Measurements from ENCODE around the gene OSTF1. TPM values are rescaled to one million over a fixed set of nuclear protein-coding genes. Genes with fewer than 3 reads are reported as not detected.
A peak's percentile ranks its signal among the peaks of the same experiment; 100 is the strongest.

The OSTF1 gene
- total RNA-seq, 1 experiment from 2014 or later, result 17.8 TPM

DNA sequence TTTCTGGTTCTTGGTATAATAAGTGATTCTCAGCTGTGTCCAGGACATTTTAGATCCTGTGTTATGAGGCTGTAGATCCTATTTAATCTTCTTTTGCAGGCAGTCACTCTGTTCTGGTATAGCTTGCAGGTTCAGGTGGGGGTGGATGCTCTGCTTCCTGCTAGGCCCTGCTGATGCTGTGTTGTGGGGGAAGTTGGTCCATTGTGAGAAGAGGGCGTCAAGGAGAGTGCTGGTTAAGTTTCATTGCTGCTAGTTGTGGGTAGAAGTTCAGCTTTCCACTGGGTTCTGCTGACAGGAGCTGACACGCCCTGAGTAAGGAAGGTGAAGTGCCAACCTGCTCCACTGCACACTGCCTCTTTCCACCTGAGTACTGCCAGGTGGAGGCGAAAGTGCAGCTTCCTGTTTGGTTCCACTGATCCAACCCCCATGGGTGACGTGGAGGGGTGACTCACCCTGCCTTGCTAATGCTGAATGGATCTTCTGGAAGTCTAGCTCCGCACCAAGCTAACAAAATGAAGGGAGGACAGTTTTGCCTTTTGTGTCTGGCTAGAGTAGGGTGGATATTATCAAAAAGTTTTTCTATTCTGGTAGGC is 16.7 kb upstream of the OSTF1 start:
- no peak for DNase-seq (ENCODE audit: low spot score)

GRCh38 chr9:75072895-75073294 is 15.4 kb upstream of the OSTF1 start:
- Mint-ChIP-seq H3K4me1 (peaks cover 19% of the 10 kb centered on the region), H3K9me3 (no peaks in the 10 kb centered on the region), H3K4me3 (no peak overlapping the region), H3K27ac (no peak overlapping the region), H3K36me3 (no peaks in the 10 kb centered on the region), H3K27me3 (ENCODE audit: low read depth) (no peaks in the 10 kb centered on the region)
- DNase-seq (ENCODE audit: low spot score), result no peak
- POLR2A ChIA-PET, result no interaction called here
- TF ChIP-seq ESRRA (CRISPR knock-in tag; IDR thresholded peaks at IDR 0.05; ENCODE audit: borderline replicate concordance) (no peak), ZNF425 (CRISPR knock-in tag; conservative IDR thresholded peaks at IDR 0.05) (no peak), CREM (CRISPR knock-in tag; IDR thresholded peaks at IDR 0.05) (no peak), GRHL2 (CRISPR knock-in tag; IDR thresholded peaks at IDR 0.05; ENCODE audit: insufficient replicate concordance, severe bottlenecking) (no peak), RELA (CRISPR knock-in tag; IDR thresholded peaks at IDR 0.05; ENCODE audit: borderline replicate concordance) (no peak), ELF4 (CRISPR knock-in tag; IDR thresholded peaks at IDR 0.05; ENCODE audit: low read depth) (no peak), E2F1 (CRISPR knock-in tag; IDR thresholded peaks at IDR 0.05) (no peak), EMX1 (CRISPR knock-in tag; IDR thresholded peaks at IDR 0.05) (no peak), AFF4 (CRISPR knock-in tag; IDR thresholded peaks at IDR 0.05; ENCODE audit: borderline replicate concordance) (no peak), ZNF671 (CRISPR knock-in tag; IDR thresholded peaks at IDR 0.05) (no peak), NFE2L1 (CRISPR knock-in tag; IDR thresholded peaks at IDR 0.05) (no peak)
- TF ChIP-seq, protein P1, sequence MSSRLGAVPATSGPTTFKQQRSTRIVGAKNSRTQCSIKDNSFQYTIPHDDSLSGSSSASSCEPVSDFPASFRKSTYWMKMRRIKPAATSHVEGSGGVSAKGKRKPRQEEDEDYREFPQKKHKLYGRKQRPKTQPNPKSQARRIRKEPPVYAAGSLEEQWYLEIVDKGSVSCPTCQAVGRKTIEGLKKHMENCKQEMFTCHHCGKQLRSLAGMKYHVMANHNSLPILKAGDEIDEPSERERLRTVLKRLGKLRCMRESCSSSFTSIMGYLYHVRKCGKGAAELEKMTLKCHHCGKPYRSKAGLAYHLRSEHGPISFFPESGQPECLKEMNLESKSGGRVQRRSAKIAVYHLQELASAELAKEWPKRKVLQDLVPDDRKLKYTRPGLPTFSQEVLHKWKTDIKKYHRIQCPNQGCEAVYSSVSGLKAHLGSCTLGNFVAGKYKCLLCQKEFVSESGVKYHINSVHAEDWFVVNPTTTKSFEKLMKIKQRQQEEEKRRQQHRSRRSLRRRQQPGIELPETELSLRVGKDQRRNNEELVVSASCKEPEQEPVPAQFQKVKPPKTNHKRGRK (CRISPR knock-in tag; IDR thresholded peaks at IDR 0.05; ENCODE audit: borderline replicate concordance), result no peak
- TF ChIP-seq, protein P2, sequence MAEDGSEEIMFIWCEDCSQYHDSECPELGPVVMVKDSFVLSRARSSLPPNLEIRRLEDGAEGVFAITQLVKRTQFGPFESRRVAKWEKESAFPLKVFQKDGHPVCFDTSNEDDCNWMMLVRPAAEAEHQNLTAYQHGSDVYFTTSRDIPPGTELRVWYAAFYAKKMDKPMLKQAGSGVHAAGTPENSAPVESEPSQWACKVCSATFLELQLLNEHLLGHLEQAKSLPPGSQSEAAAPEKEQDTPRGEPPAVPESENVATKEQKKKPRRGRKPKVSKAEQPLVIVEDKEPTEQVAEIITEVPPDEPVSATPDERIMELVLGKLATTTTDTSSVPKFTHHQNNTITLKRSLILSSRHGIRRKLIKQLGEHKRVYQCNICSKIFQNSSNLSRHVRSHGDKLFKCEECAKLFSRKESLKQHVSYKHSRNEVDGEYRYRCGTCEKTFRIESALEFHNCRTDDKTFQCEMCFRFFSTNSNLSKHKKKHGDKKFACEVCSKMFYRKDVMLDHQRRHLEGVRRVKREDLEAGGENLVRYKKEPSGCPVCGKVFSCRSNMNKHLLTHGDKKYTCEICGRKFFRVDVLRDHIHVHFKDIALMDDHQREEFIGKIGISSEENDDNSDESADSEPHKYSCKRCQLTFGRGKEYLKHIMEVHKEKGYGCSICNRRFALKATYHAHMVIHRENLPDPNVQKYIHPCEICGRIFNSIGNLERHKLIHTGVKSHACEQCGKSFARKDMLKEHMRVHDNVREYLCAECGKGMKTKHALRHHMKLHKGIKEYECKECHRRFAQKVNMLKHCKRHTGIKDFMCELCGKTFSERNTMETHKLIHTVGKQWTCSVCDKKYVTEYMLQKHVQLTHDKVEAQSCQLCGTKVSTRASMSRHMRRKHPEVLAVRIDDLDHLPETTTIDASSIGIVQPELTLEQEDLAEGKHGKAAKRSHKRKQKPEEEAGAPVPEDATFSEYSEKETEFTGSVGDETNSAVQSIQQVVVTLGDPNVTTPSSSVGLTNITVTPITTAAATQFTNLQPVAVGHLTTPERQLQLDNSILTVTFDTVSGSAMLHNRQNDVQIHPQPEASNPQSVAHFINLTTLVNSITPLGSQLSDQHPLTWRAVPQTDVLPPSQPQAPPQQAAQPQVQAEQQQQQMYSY (CRISPR knock-in tag; IDR thresholded peaks at IDR 0.05), result no peak
- TF ChIP-seq, protein P3, sequence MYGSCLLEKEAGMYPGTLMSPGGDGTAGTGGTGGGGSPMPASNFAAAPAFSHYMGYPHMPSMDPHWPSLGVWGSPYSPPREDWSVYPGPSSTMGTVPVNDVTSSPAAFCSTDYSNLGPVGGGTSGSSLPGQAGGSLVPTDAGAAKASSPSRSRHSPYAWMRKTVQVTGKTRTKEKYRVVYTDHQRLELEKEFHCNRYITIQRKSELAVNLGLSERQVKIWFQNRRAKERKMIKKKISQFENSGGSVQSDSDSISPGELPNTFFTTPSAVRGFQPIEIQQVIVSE (CRISPR knock-in tag; IDR thresholded peaks at IDR 0.05; ENCODE audit: borderline replicate concordance), result no peak
- TF ChIP-seq, protein P4, sequence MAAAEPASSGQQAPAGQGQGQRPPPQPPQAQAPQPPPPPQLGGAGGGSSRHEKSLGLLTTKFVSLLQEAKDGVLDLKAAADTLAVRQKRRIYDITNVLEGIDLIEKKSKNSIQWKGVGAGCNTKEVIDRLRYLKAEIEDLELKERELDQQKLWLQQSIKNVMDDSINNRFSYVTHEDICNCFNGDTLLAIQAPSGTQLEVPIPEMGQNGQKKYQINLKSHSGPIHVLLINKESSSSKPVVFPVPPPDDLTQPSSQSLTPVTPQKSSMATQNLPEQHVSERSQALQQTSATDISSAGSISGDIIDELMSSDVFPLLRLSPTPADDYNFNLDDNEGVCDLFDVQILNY (CRISPR knock-in tag; IDR thresholded peaks at IDR 0.05), result no peak
- TF ChIP-seq, protein P5, sequence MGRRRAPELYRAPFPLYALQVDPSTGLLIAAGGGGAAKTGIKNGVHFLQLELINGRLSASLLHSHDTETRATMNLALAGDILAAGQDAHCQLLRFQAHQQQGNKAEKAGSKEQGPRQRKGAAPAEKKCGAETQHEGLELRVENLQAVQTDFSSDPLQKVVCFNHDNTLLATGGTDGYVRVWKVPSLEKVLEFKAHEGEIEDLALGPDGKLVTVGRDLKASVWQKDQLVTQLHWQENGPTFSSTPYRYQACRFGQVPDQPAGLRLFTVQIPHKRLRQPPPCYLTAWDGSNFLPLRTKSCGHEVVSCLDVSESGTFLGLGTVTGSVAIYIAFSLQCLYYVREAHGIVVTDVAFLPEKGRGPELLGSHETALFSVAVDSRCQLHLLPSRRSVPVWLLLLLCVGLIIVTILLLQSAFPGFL (CRISPR knock-in tag; IDR thresholded peaks at IDR 0.05; ENCODE audit: borderline replicate concordance), result no peak
- CTCF ChIA-PET, result interaction anchor here (1.6 kb wide), 1 partner anchor 45 kb away, joined by 7 read pairs; the partner anchor contains the start of gene CARNMT1
- ATAC-seq, result no peak

More for the DNA sequence above, 16.7 kb upstream of the OSTF1 start:
- H3K36me3 Mint-ChIP-seq, result no peaks in the 10 kb centered on the region
- no peaks in the 10 kb centered on the region for H3K27me3 Mint-ChIP-seq (ENCODE audit: low read depth)
- CTCF ChIA-PET, result interaction anchor here (1.0 kb wide), 1 partner anchor 298 kb away, joined by 5 read pairs; no protein-coding TSS in a partner anchor
- POLR2A ChIA-PET, result no interaction called here
- H3K4me1 Mint-ChIP-seq, result peaks cover 19% of the 10 kb centered on the region
- H3K9me3 Mint-ChIP-seq, result no peaks in the 10 kb centered on the region
- H3K27ac Mint-ChIP-seq, result no peak overlapping the region
- peak; percentile 67 for ATAC-seq
- H3K4me3 Mint-ChIP-seq, result no peak overlapping the region
- no peak for TF ChIP-seq CBFB (CRISPR knock-in tag; IDR thresholded peaks at IDR 0.05; ENCODE audit: low read depth)
- TF ChIP-seq GTF2I (CRISPR knock-in tag; conservative IDR thresholded peaks at IDR 0.05), result no peak
- no peak for TF ChIP-seq OVOL2 (CRISPR knock-in tag; IDR thresholded peaks at IDR 0.05; ENCODE audit: borderline replicate concordance)

Data from WTC11 (cell line).